Astrocyte (in vitro differentiated cells and primary cell): ENCODE data around the gene ACTN2. TPM values are rescaled to one million over a fixed set of nuclear protein-coding genes. Genes with fewer than 3 reads are reported as not detected.

ENCODE experiments used
- DNase-seq: peaks from one replicate; pipeline ENCODE4 v3.0.0-alpha.2; 2010; ENCODE audit warnings: low read depth
- FAIRE-seq: peaks from 2 replicates; lab custom pipeline; 2011; peaks lifted over from hg19 to GRCh38; lab: Jason Lieb, UNC
- H2AFZ ChIP-seq: 2 replicates; pipeline ENCODE4 v1.6.0; 2012; ENCODE audit warnings: low read depth, low read length, inconsistent platforms
- H3K27ac ChIP-seq: 2 replicates; pipeline ENCODE4 v1.5.1; 2011; ENCODE audit warnings: low read depth, low read length, inconsistent platforms
- H3K27me3 ChIP-seq: 2 replicates; pipeline ENCODE4 v1.6.0; 2011; ENCODE audit warnings: low read length, inconsistent platforms; ENCODE audit not compliant: insufficient read depth
- H3K36me3 ChIP-seq: 2 replicates; pipeline ENCODE4 v1.5.1; 2011; ENCODE audit warnings: low read length, inconsistent platforms; ENCODE audit not compliant: insufficient read depth
- H3K4me1 ChIP-seq: 2 replicates; pipeline ENCODE4 v1.5.1; 2011; ENCODE audit warnings: low read length, inconsistent platforms; ENCODE audit not compliant: insufficient read depth
- H3K4me2 ChIP-seq: 2 replicates; pipeline ENCODE4 v1.6.0; 2012; ENCODE audit warnings: low read length, inconsistent platforms
- H3K4me3 ChIP-seq: 2 replicates; pipeline ENCODE4 v1.5.1; 2011; ENCODE audit warnings: low read depth, mild to moderate bottlenecking, low read length, inconsistent platforms; ENCODE audit not compliant: insufficient read depth
- H3K79me2 ChIP-seq: 2 replicates; pipeline ENCODE4 v1.6.0; 2012; ENCODE audit warnings: mild to moderate bottlenecking, low read length, inconsistent platforms; ENCODE audit not compliant: insufficient read depth
- H3K9ac ChIP-seq: 2 replicates; pipeline ENCODE4 v1.6.0; 2012; ENCODE audit warnings: mild to moderate bottlenecking, low read length, inconsistent platforms
- H3K9me3 ChIP-seq: 2 replicates; pipeline ENCODE4 v1.5.1; 2012; ENCODE audit warnings: low read depth, mild to moderate bottlenecking, low read length, inconsistent platforms; ENCODE audit not compliant: insufficient read depth
- H4K20me1 ChIP-seq: 2 replicates; pipeline ENCODE4 v1.6.0; 2012; ENCODE audit warnings: low read length, inconsistent platforms; ENCODE audit not compliant: insufficient read depth
- H3K27ac Mint-ChIP-seq: one replicate; pipeline ENCODE4 v1.8.0; 2021; ENCODE audit warnings: mild to moderate bottlenecking, mixed read lengths; ENCODE audit not compliant: unreplicated experiment
- H3K27me3 Mint-ChIP-seq: one replicate; pipeline ENCODE4 v1.8.0; 2021; ENCODE audit warnings: low read depth, mixed read lengths; ENCODE audit not compliant: unreplicated experiment
- H3K36me3 Mint-ChIP-seq: one replicate; pipeline ENCODE4 v1.8.0; 2021; ENCODE audit warnings: low read depth, mixed read lengths; ENCODE audit not compliant: unreplicated experiment
- H3K4me1 Mint-ChIP-seq: one replicate; pipeline ENCODE4 v1.8.0; 2021; ENCODE audit warnings: low read depth, mixed read lengths; ENCODE audit not compliant: unreplicated experiment
- H3K4me3 Mint-ChIP-seq: one replicate; pipeline ENCODE4 v1.8.0; 2021; ENCODE audit warnings: mild to moderate bottlenecking, moderate library complexity, mixed read lengths; ENCODE audit not compliant: unreplicated experiment
- H3K9me3 Mint-ChIP-seq: one replicate; pipeline ENCODE4 v1.8.0; 2021; ENCODE audit warnings: mild to moderate bottlenecking, mixed read lengths; ENCODE audit not compliant: unreplicated experiment
- CTCF ChIP-seq: IDR thresholded peaks from 2 replicates; pipeline ENCODE4 v1.5.1; 2011; ENCODE audit warnings: low read depth, mild to moderate bottlenecking, inconsistent platforms, low read length, moderate library complexity; ENCODE audit not compliant: insufficient read depth
- EZH2 ChIP-seq: IDR thresholded peaks from 2 replicates; pipeline ENCODE4 v1.6.1; 2012; ENCODE audit warnings: mild to moderate bottlenecking, low read length, inconsistent platforms; ENCODE audit not compliant: insufficient read depth
- total RNA-seq: library from RNA; stranded (reverse); gene quantifications from 2 replicates; pipeline ENCODE4 v1.2.1, GENCODE V29; 2021

Gene ACTN2
- total RNA-seq, 1 donor from 2014 or later, result 0.89 TPM

GRCh38 chr1:236750928-236751327 lies 64.6 kb downstream of the ACTN2 start:
- FAIRE-seq, result no peak
- H3K9me3 Mint-ChIP-seq, result no peaks in the 10 kb centered on the region

GRCh38 chr1:236751385-236751784 lies 65.1 kb downstream of the ACTN2 start:
- H3K36me3 Mint-ChIP-seq, result no peaks in the 10 kb centered on the region
- H4K20me1 ChIP-seq, result no peaks in the 10 kb centered on the region

More at GRCh38 chr1:236750928-236751327, 64.6 kb downstream of the ACTN2 start:
- H3K27me3 Mint-ChIP-seq, result no peaks in the 10 kb centered on the region
- Histone ChIP-seq H4K20me1 (no peaks in the 10 kb centered on the region), H3K9me3 (no peaks in the 10 kb centered on the region), H3K36me3 (no peaks in the 10 kb centered on the region), H2AFZ (no peak overlapping the region), H3K9ac (no peak overlapping the region), H3K27me3 (no peaks in the 10 kb centered on the region), H3K4me1 (no peaks in the 10 kb centered on the region), H3K4me2 (no peak overlapping the region), H3K4me3 (no peak overlapping the region), H3K27ac (no peak overlapping the region), H3K79me2 (no peaks in the 10 kb centered on the region)
- no peak for DNase-seq
- no peak overlapping the region for H3K4me3 Mint-ChIP-seq
- no peaks in the 10 kb centered on the region for H3K36me3 Mint-ChIP-seq
- TF ChIP-seq EZH2 (no peak), CTCF (no peak)
- H3K4me1 Mint-ChIP-seq, result no peaks in the 10 kb centered on the region
- no peak overlapping the region for H3K27ac Mint-ChIP-seq

More at GRCh38 chr1:236751385-236751784, 65.1 kb downstream of the ACTN2 start:
- H3K27ac ChIP-seq, result no peak overlapping the region
- H3K4me3 Mint-ChIP-seq, result no peak overlapping the region
- H3K4me1 Mint-ChIP-seq, result no peaks in the 10 kb centered on the region
- H3K9me3 Mint-ChIP-seq, result no peaks in the 10 kb centered on the region
- H3K27me3 ChIP-seq, result no peaks in the 10 kb centered on the region
- H3K4me2 ChIP-seq, result no peak overlapping the region
- H3K9ac ChIP-seq, result no peak overlapping the region
- TF ChIP-seq EZH2 (no peak), CTCF (no peak)
- no peaks in the 10 kb centered on the region for H3K27me3 Mint-ChIP-seq
- no peak overlapping the region for H3K27ac Mint-ChIP-seq
- H3K4me1 ChIP-seq, result no peaks in the 10 kb centered on the region
- no peaks in the 10 kb centered on the region for H3K9me3 ChIP-seq
- H3K36me3 ChIP-seq, result no peaks in the 10 kb centered on the region
- no peak overlapping the region for H2AFZ ChIP-seq
- H3K4me3 ChIP-seq, result no peak overlapping the region
- no peaks in the 10 kb centered on the region for H3K79me2 ChIP-seq
- DNase-seq (no peak), FAIRE-seq (no peak)
